Stomach smooth muscle (tissue), 2 donors: ENCODE data around the gene DST.

Source experiments
- H3K27ac ChIP-seq: one replicate; pipeline ENCODE4 v1.7.0; 2013; ENCODE audit warnings: mild to moderate bottlenecking, low read length, inconsistent platforms
- H3K27me3 ChIP-seq, 2 donors: one replicate each; pipeline ENCODE4 v1.7.0; 2013; ENCODE audit warnings: low read length in 2 of 2; ENCODE audit not compliant: insufficient read depth in 2 of 2, control insufficient read depth in 1 of 2
- H3K36me3 ChIP-seq, 2 donors: one replicate each; pipeline ENCODE4 v1.7.0; 2013; ENCODE audit warnings: low read length in 2 of 2; ENCODE audit not compliant: control insufficient read depth in 2 of 2, insufficient read depth in 2 of 2
- H3K4me1 ChIP-seq: one replicate; pipeline ENCODE4 v1.7.0; 2013; ENCODE audit warnings: low read length; ENCODE audit not compliant: control insufficient read depth, insufficient read depth
- H3K4me3 ChIP-seq, 2 donors: one replicate each; pipeline ENCODE4 v1.7.0; 2013; ENCODE audit warnings: low read length in 2 of 2
- H3K9ac ChIP-seq, 2 donors: one replicate each; pipeline ENCODE4 v1.7.0; 2013; ENCODE audit warnings: low read length in 2 of 2, mild to moderate bottlenecking in 1 of 2
- H3K9me3 ChIP-seq, 2 donors: one replicate each; pipeline ENCODE4 v1.7.0; 2013; ENCODE audit warnings: low read length in 2 of 2; ENCODE audit not compliant: control insufficient read depth in 2 of 2
- donor health status: healthy.
- donor health status: Pancreatic carcinoma.

The DST gene

GRCh38 chr6:56685102-56685733 is 42.5 kb upstream of the DST start:
- H3K27me3 ChIP-seq = no peaks in the 10 kb centered on the region
- H3K4me3 ChIP-seq = no peak overlapping the region
- H3K4me1 ChIP-seq = peaks cover 3% of the 10 kb centered on the region
- no peak overlapping the region for H3K9ac ChIP-seq
- H3K36me3 ChIP-seq = no peaks in the 10 kb centered on the region
- no peak overlapping the region for H3K27ac ChIP-seq
- H3K9me3 ChIP-seq = no peaks in the 10 kb centered on the region

GRCh38 chr6:56684342-56685101 is 41.8 kb upstream of the DST start:
- Histone ChIP-seq H3K27me3 (no peaks in the 10 kb centered on the region), H3K9me3 (no peaks in the 10 kb centered on the region), H3K27ac (no peak overlapping the region), H3K4me3 (no peak overlapping the region), H3K9ac (no peak overlapping the region), H3K4me1 (peaks cover 3% of the 10 kb centered on the region), H3K36me3 (no peaks in the 10 kb centered on the region)

GRCh38 chr6:56683882-56684281 is 41.2 kb upstream of the DST start:
- Histone ChIP-seq H3K36me3 (no peaks in the 10 kb centered on the region), H3K9ac (no peak overlapping the region), H3K4me1 (peaks cover 3% of the 10 kb centered on the region), H3K4me3 (no peak overlapping the region), H3K27ac (no peak overlapping the region), H3K27me3 (no peaks in the 10 kb centered on the region), H3K9me3 (no peaks in the 10 kb centered on the region)

- Histone ChIP-seq H3K4me3 (no peak overlapping the region), H3K27me3 (no peaks in the 10 kb centered on the region), H3K9me3 (no peaks in the 10 kb centered on the region), H3K4me1 (peaks cover 3% of the 10 kb centered on the region), H3K27ac (no peak overlapping the region), H3K36me3 (no peaks in the 10 kb centered on the region), H3K9ac (no peak overlapping the region)
Observed at GRCh38 chr6:56682635-56683034, 39.9 kb upstream of the DST start.

GRCh38 chr6:56677559-56677958 is 34.9 kb upstream of the DST start:
- Histone ChIP-seq H3K4me1 (no peaks in the 10 kb centered on the region), H3K27ac (no peak overlapping the region), H3K4me3 (no peak overlapping the region), H3K9me3 (no peaks in the 10 kb centered on the region), H3K27me3 (no peaks in the 10 kb centered on the region), H3K36me3 (no peaks in the 10 kb centered on the region), H3K9ac (no peak overlapping the region)

GRCh38 chr6:56671651-56672461 is 29.2 kb upstream of the DST start:
- Histone ChIP-seq H3K9me3 (no peaks in the 10 kb centered on the region), H3K4me3 (no peak overlapping the region), H3K9ac (no peak overlapping the region), H3K27ac (no peak overlapping the region), H3K4me1 (peaks cover 3% of the 10 kb centered on the region), H3K27me3 (no peaks in the 10 kb centered on the region), H3K36me3 (peaks cover 0 to 3% of the 10 kb centered on the region in 2 donors)

GRCh38 chr6:56671160-56671559 is 28.5 kb upstream of the DST start:
- peaks cover 0 to 3% of the 10 kb centered on the region in 2 donors for H3K36me3 ChIP-seq
- H3K9ac ChIP-seq = no peak overlapping the region
- H3K4me3 ChIP-seq = no peak overlapping the region
- H3K27ac ChIP-seq = no peak overlapping the region
- H3K4me1 ChIP-seq = peaks cover 3% of the 10 kb centered on the region
- no peaks in the 10 kb centered on the region for H3K27me3 ChIP-seq
- H3K9me3 ChIP-seq = no peaks in the 10 kb centered on the region

GRCh38 chr6:56669041-56669440 is 26.4 kb upstream of the DST start:
- H3K9ac ChIP-seq = no peak overlapping the region
- H3K4me3 ChIP-seq = no peak overlapping the region
- peaks cover 5% of the 10 kb centered on the region for H3K4me1 ChIP-seq
- H3K27ac ChIP-seq = no peak overlapping the region
- H3K27me3 ChIP-seq = no peaks in the 10 kb centered on the region
- H3K9me3 ChIP-seq = no peaks in the 10 kb centered on the region
- peaks cover 0 to 3% of the 10 kb centered on the region in 2 donors for H3K36me3 ChIP-seq

- no peak overlapping the region for H3K9ac ChIP-seq
- H3K4me1 ChIP-seq = peaks cover 6% of the 10 kb centered on the region
- H3K36me3 ChIP-seq = peaks cover 0 to 3% of the 10 kb centered on the region in 2 donors
- H3K4me3 ChIP-seq = no peak overlapping the region
- no peaks in the 10 kb centered on the region for H3K27me3 ChIP-seq
- no peaks in the 10 kb centered on the region for H3K9me3 ChIP-seq
- no peak overlapping the region for H3K27ac ChIP-seq
Observed at GRCh38 chr6:56668158-56668557, 25.5 kb upstream of the DST start.

GRCh38 chr6:56667336-56667735 is 24.6 kb upstream of the DST start:
- Histone ChIP-seq H3K27me3 (no peaks in the 10 kb centered on the region), H3K9ac (no peak overlapping the region), H3K4me3 (no peak overlapping the region), H3K27ac (no peak overlapping the region), H3K9me3 (no peaks in the 10 kb centered on the region), H3K4me1 (peaks cover 6% of the 10 kb centered on the region), H3K36me3 (peaks cover 0 to 3% of the 10 kb centered on the region in 2 donors)
